DMS114 treated with DMSO at 0.1 percent for 48 hours (cell line): Measurements from ENCODE around the gene RHOT1.
"Not testable (repeated sequence)": the region's sequence is repeated elsewhere in the genome, so short reads cannot be mapped to it uniquely, and the experiment has no call there.

ENCODE experiments used
- DNase-seq: peaks from one replicate; lab custom pipeline; 2025; ENCODE audit not compliant: unreplicated experiment; lab: John Stamatoyannopoulos, UW

RHOT1 gene

GRCh38 chr17:32158870-32159585, 16.7 kb downstream of the RHOT1 start:
- no peak for DNase-seq

- DNase-seq: no peak
Observed at GRCh38 chr17:32159586-32160438, 17.5 kb downstream of the RHOT1 start.

DNA sequence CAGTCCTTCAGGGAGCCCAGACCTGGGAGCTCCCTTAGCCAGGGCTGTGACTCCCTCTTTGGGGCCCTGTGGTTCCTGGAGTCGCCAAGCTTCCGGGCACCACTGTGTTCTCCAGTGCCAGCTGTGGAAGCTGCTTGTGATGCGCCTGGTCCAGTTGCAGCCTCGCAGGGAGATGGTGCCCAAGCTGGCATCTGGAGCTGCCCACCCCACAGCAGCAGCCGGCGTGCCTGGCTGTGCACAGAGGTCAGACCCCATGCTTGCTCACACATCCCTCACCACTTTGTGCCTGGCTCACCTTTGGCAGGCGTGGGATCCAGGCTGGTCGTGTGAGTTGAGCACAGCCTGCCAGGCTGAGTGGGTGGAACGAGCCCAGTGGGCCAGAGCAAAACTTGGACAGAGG, 18.2 kb downstream of the RHOT1 start:
- DNase-seq: no peak

GRCh38 chr17:32161029-32161428, 18.7 kb downstream of the RHOT1 start:
- DNase-seq: no peak

DNA sequence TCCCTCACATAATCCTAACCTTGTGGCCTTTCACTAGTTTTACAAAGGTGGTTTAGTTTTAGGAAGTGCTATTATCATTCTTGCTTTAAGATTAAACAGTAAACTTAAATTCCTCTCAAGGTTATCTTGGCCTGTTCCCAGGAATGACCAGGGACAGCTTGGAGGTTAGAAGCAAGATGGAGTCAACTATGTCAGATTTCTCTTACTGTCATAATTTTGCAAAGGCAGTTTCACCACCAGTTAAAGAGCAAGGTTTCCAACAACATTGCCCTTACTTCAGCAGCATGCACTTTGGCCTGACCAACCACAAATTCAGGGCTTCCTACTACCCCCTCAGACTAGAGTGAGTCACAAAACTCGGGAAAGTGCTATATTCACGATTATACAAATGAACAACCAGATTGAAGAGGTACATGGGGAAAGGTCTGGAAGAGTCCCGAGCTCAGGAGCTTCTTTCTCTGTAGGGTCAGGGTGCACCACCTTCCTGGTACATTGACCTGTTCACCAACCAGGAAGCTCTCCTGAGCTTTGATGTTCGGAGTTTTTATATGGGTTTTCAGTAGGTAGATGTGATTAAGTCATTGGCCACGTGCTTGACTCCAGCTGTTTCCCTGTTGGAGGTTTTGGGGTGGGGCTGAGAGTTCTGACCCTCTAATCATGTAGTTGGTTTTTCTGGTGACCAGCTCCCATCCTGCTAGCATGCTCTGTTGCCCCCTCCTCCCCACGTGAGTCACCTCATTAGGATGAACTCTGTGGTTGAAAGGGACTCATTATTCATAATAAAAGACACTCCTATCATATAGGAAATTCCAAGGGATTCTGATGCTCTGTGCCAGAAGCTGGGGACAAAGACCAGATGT, 19.4 kb downstream of the RHOT1 start:
- DNase-seq: no peak

DNA sequence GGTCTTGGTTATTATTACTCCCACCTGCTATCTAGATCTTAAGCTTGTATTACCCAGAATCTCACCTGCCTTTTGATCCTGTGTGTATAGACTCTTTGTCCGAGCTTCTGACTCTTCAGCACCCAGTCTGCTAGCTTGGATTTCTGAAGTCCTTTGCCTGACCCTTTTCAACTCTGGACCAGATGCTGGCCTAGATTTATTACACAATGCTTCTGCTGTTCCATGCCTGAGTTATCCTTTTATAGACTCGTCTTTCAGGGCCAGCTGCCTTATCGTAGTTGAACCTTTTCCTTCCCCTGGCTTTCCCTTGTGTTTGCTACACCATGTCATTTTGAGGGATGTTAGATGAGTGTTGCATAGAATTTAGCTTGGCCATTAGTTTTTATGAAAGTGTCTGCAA, 32.6 kb downstream of the RHOT1 start:
- no peak for DNase-seq

DNA sequence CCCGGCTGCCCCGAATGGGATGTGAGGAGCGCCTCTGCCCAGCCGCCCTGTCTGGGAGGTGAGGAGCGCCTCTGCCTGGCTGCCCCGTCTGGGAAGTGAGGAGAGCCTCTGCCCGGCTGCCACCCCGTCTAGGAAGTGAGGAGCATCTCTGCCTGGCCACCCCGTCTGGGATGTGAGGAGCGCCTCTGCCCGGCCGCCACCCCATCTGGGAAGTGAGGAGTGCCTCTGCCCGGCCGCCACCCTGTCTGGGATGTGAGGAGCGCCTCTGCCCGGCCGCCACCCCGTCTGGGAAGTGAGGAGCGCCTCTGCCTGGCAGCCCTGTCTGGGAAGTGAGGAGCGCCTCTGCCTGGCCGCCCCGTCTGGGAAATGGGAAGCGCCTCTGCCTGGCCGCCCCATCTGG, 36.4 kb downstream of the RHOT1 start:
- not testable (repeated sequence) for DNase-seq

DNA sequence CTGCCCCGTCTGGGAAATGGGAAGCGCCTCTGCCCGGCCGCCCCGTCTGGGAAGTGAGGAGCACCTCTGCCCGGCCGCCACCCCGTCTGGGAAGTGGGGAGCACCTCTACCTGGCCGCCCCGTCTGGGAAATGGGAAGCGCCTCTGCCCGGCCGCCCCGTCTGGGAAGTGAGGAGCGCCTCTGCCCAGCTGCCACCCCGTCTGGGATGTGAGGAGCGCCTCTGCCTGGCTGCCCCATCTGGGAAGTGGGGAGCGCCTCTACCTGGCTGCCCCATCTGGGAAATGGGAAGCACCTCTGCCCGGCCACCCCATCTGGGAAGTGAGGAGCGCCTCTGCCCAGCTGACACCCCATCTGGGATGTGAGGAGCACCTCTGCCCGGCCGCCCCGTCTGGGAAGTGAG, 36.8 kb downstream of the RHOT1 start:
- not testable (repeated sequence) for DNase-seq

- DNase-seq: not testable (repeated sequence)
Observed at GRCh38 chr17:32179526-32179925, 37.2 kb downstream of the RHOT1 start.

DNA sequence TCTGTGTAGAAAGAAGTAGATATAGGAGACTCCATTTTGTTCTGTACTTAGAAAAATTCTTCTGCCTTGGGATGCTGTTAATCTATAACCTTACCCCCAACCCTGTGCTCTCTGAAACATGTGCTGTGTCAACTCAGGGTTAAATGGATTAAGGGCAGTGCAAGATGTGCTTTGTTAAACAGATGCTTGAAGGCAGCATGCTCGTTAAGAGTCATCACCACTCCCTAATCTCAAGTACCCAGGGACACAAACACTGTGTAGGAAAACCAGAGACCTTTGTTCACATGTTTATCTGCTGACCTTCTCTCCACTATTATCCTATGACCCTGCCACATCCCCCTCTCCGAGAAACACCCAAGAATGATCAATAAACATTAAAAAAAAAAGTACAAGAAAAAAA, 38.0 kb downstream of the RHOT1 start:
- DNase-seq: not testable (repeated sequence)

GRCh38 chr17:32185875-32186274, 43.6 kb downstream of the RHOT1 start:
- no peak for DNase-seq

GRCh38 chr17:32187271-32187670, 45.0 kb downstream of the RHOT1 start:
- no peak for DNase-seq

- DNase-seq: no peak
Observed at GRCh38 chr17:32189343-32189742, 47.0 kb downstream of the RHOT1 start.

- DNase-seq: no peak
Observed at GRCh38 chr17:32191306-32191705, 49.0 kb downstream of the RHOT1 start.

DNA sequence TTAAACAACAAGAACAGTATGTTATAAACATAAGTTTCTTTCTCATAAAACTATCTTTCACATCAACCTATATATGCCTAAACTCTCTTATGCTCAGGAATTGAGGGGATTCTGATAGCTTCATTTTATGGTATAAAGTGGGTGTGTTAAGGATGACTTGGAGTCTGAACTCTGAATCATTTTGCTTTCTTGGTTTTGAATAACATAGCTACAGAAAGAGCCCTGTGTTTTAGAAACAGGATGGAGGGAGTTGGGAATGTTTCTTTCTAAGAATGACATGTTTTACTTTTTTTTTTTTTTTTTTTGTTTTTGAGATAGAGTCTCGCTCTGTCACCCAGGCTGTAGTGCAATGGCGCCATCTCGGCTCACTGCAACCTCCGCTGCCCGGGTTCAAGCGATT, 50.1 kb downstream of the RHOT1 start:
- DNase-seq: no peak

DNA sequence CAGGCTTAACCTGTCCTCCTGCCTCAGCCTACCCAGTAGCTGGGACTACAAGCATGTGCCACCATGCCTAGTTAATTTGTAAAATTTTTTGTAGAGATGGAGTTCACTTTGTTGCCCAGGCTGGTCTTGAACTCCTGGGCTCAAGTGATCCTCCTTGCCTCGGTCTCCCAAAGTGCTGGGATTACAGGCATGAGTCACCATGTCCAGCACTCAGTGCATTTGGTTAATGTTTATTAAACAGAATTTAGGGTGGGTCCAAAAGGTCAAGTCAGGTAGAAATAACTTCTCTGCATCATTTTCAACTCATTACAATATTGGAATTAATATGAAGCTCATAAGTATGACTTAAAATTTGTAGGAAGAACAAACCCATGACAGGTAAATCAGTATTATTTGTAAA, 55.7 kb downstream of the RHOT1 start:
- DNase-seq: no peak

DNA sequence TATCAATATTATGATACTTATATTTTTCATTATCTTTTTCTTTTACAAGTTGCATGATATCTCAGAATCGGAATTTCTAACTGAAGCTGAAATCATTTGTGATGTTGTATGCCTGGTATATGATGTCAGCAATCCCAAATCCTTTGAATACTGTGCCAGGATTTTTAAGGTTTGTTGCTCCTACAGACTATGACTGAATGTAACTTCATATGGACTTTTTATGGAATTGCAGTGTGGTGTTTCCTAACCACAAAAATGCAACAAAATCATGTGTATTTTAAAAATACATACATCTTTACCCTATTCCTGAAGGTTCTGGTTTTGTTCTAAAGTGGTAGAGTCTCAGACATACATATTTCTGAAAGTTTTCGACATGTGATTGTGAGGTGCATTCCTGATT, 64.6 kb downstream of the RHOT1 start:
- no peak for DNase-seq

DNA sequence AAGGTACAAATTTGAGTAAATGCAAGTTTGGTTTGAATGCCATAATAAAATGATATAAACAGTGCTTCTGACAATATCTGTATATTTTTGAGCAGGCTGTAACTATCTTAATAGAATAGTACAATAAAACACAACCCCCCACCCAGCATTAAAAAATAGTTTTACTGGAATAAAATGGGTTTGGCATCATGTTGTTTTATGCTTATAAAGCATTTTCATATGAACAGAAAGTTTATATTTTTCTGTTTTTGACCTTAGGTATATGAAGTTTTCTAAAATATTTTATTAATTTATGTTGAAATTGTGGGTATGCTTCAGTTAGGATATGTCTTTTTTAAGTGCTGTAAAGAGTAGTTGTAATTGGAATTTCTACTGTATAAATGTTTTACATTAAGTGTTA, 66.1 kb downstream of the RHOT1 start:
- DNase-seq: no peak

GRCh38 chr17:32209608-32210007, 67.3 kb downstream of the RHOT1 start:
- no peak for DNase-seq

DNA sequence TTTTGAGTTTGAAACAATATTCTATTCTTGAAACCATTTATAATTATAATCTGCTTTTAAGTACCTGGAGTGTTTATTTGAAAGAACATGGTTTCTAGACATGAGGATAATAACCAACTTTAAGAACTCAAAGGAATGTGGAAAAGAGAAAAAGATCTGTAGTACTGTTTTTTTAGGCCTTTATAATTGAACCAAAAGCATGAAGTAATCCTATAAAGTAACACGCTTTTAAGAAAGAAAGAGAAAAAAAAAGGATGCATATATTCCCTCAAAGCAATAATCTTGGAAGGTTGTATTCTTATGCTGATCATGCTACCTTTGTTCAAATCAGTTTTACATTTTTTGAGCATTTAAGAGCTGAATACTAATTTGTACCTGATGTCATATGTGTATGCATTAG, 69.4 kb downstream of the RHOT1 start:
- DNase-seq: no peak

- DNase-seq: no peak
Observed at GRCh38 chr17:32215696-32216095, 73.4 kb downstream of the RHOT1 start.

DNA sequence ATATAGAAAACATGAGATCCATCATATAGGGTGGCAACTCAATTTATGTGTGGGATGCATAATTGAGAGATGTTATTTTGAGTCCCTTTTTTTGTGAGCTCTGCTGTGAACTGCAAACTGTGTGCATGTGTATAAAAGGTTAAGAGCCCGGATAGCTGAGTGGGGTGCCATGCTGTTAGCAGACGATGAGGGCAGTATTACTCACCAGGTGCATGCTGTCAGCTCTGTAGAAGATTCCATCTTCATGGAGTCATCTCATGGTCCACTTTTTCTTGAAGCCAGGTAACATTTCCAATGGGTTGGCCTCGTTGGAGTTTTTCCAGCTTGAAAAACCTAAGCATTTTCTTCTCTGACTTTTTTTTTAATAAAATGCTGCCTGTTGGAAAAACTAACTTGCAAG, 80.3 kb downstream of the RHOT1 start:
- no peak for DNase-seq
